HG02678 (cell line): ENCODE measurements around the gene VAV3.
"Not testable (repeated sequence)": the region's sequence is repeated elsewhere in the genome, so short reads cannot be mapped to it uniquely, and the experiment has no call there.

ENCODE experiments used
- ATAC-seq: cut with Tn5 transposase; IDR thresholded peaks from one replicate; pipeline ENCODE4 v1.9.1; 2021; ENCODE audit warnings: mild to moderate bottlenecking, moderate library complexity; ENCODE audit not compliant: unreplicated experiment

Gene VAV3, protein sequence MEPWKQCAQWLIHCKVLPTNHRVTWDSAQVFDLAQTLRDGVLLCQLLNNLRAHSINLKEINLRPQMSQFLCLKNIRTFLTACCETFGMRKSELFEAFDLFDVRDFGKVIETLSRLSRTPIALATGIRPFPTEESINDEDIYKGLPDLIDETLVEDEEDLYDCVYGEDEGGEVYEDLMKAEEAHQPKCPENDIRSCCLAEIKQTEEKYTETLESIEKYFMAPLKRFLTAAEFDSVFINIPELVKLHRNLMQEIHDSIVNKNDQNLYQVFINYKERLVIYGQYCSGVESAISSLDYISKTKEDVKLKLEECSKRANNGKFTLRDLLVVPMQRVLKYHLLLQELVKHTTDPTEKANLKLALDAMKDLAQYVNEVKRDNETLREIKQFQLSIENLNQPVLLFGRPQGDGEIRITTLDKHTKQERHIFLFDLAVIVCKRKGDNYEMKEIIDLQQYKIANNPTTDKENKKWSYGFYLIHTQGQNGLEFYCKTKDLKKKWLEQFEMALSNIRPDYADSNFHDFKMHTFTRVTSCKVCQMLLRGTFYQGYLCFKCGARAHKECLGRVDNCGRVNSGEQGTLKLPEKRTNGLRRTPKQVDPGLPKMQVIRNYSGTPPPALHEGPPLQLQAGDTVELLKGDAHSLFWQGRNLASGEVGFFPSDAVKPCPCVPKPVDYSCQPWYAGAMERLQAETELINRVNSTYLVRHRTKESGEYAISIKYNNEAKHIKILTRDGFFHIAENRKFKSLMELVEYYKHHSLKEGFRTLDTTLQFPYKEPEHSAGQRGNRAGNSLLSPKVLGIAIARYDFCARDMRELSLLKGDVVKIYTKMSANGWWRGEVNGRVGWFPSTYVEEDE

DNA sequence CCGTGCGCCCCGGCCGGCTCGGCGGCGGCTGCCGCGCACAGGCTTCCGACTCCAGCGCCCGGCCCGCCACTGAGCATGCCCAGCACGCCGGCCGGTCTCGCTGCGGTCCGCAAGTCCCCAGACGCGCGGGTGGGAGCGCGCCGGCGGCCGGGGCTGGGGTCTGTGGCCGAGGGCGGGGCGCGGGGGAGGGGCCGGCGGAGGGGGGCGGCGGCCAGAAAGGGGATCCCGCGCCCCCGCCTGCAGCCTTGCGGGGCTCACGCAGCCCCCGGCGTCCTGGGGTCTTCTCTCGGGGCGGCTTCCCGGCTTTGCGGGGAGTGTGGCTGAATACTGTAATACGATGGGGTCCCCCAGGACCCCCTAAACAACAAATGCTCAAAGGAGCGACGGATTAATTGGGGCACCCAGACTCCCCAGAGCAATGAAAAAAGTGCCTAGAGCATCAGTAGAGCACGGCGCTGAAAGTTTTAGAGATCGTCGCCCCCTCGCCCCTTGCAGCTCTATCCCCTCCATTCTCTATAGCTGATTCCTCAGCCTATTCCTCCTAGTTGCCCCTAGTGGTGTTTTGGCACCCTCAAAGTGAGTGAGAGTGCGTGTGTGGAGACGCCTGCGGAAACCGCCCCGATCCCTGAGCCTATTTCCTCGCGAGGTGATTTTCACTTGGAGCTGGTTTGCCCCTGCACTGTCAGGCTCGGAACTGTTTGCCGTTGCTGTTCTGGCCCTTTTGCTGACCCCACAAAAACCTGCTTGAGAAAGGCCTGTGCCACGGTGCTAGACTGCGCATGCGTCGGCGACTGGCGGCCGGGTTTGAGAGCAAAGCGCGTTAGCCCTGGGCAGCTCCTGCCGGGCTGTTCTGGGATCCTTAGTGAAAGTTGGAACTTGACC is at the start of gene VAV3:
Gene VAV3, minus strand, starts transcription at position 71 of the 882 bp plus-strand sequence. CDS start 311 bp downstream, outside the sequence.
- ATAC-seq, result no peak

DNA sequence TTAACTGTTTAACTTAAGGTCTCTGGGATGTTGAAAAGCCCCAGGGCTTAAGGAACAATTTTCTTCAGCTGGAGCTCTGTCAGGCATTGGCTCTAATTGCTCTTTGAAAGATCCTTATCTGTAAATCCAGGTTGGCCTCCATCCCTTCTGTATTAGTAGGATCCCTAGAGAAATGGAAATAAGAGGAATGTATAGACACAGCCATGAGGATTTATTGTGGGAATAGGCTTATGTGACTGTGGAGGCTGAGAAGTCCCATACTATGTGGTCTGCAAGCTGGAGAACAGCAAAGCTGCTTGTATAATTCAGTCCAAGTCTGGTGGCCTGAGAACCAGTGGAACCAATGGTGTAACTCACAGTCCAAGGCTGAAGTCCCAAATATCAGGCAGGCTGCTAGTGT is 47.6 kb upstream of the VAV3 start:
- ATAC-seq, result no peak

DNA sequence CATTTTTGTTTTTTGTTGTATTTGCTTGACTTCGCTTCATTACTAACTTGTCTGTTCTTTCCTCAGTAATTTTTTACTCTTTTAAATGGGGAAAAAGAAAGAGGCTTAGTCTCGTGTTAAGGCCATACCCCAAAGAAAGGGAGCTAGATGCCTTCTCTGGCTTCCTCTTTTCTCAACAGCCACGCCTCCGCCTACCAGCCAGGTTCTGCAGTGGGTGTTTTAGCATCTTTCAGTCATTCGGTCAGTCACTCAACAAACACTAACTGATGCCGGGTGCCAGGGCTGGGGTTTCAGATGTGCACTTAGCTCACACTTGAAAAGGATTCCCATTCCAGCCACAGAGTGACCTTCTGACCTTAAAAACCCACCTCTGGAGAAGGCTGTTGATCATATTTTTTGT is 46.3 kb upstream of the VAV3 start:
- ATAC-seq, result no peak

DNA sequence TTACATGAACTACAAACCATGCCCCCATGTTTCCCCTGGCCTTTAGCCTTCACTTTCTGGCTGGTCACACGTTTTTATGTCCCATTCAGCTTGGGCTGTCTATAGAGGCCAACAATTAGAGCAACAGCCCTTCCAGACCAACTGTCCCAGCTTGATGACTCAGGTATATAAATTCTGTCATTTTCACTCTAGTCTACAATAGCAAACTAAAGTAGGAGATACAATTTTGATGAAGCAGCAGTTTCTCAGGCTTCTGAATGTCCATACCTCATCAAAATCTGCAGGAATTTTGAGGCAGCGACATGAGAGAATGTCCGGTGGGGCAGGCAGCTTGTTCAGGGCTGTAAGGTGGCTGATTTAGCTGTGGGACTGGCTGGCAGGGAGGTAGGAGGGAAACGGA is 45.6 kb upstream of the VAV3 start:
- ATAC-seq, result no peak

DNA sequence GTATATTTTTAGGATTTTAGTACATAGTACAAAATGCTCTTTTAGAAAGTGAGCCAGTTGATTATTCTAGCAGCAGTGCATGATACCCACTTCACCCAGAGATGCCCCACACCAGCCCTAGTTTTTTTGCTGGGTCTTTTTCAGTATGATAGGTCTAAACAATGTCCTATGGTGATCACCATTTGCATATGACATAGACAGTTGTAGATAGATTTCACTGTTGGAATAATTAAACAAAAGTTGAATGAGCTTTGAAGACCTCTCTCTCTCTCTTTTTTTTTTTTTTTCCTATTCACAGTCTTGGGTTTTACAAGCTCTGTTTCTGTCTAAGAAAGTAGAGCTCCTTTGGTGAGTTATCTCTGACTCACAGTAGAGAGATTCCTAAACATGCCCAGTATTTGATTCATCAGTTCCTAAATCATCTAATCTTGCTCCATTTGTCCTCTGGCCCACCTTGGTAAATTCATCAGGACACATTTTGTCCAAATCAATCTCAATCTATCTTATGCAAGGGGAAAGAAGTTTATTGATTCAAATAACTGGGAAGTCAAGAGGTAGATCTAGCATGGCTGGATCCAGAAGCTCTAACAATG is 44.7 kb upstream of the VAV3 start:
- no peak for ATAC-seq

DNA sequence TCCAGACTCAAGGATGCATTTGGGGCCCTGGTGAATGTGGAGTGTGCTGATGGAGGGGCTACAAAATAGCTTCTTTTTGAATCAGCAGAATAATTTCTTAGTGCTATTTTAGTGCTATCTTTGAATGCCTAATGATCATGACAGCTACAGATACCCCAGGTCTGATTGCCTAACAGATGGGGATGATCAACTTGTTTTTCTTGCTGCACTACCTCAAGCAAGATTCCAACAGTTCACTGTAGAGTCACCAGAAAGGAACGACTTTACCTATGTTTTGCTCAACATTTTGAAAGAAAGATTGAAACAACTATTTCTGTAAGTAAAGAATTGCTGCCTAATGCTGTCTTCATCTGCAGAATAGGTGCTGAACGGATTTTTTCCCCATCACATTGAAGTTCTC is 42.6 kb upstream of the VAV3 start:
- ATAC-seq, result no peak

DNA sequence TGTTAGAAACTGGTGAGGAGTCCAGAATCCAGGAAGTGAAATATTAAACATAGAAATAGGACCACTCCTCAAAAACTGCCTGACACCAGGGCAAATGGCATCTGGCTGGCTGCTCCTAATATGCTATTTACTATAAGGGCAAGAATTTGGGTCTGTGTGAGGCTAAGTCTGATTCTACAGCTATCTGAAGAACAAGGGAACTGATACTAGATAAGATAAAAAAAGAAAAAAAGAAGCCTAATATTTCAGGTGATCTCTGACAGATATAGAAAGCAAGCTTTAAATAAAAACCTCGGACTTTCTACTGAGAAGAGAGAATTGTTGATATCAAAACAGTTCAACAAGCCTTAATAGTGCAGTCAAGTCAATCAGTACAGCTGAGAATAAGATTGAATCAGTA is 42.1 kb upstream of the VAV3 start:
- no peak for ATAC-seq

DNA sequence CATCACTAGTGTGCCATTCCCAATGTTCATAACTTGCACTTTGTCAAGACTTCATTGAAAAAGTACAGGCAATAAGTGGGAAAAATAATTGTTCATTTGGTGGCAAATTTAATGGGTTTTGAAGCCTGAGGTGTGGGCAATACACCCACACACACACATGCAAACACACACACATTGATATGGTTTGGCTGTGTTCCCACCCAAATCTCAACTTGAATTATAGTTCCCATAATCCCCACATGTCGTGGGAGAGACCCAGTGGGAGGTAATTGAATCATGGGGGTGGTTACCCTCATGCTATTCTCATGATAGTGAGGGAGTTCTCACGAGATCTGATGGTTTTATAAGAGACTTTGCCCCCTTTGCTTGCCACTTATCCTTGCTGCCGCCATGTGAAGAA is 39.9 kb upstream of the VAV3 start:
- not testable (repeated sequence) for ATAC-seq

DNA sequence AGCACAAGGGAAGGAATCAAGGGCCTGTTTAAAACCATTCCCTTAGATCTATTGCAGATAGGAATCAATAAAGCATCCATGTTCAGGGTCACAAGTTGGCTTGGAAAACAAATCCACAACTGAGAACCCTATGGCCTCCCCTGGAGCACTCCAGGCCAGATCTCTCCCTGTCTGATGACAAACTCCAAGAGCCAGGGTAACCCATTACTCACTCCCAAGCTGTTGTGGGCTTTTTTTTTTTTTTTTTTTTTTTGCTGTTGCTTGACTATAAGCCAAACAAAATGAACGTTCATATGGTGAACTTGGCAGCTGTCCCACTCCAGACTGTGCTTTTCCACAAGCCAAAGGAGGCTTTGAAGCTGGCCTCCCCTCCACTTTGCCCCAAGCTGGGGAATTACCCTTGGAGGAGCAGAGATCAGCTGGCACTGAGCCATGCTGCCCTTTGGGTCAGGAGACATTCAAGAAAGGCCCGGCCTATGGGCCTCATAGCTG is 35.7 kb upstream of the VAV3 start:
- ATAC-seq, result no peak

DNA sequence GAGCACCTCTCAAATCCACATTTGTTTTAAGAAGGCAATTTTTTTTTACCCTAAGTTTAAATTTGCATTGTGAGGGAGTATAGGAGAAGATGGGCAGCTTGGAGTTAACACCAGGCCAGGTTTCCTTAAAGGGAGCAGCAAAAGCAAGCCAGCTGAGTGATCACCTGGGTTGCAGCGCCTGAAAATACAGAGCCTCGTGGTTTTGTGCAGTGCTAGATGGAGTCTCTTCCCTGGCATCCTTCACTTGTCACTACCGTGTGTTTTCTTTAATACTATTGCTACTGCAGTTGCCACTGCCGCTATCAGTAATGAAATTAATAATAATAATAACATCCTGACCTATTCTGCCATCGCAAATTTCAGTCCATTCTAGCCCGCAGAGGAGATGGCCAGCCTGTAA is 35.2 kb upstream of the VAV3 start:
- ATAC-seq, result no peak

DNA sequence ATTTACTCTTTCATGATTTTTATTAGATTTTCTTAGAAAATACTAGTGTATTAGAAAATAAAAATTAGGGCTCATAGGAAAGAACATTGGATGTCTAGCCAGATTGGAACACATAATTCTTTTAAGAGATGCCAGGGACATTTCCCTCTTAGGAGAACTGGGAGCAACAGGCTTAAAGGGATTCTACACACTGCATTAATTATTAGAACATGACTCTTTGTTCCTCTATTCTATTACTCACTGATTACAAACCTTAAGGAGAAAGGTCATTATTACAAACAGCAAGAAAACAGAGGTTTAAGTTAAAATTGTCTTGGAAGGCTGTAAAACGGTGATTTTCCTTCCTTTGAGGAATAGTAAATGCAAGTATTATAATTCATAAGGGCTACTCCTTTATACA is 32.9 kb upstream of the VAV3 start:
- ATAC-seq, result no peak

DNA sequence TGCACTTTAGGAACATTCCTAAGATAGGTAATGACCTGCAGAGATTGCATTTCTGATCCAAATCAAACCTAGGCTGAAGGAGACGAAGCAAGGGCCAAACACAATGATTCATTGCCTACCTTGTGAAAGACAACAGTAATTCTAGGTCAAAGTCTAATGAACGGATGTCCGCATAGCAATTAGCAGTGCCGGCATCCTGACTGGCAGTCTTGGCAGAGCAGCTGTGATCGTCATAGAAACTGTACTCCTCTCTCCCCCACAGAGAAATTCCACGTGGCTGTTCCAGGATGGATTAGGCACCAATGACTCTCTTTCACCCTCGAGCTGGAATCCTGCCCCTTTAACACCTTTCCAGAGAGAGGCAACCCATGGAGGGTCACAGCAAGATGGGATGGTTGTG is 28.9 kb upstream of the VAV3 start:
- no peak for ATAC-seq

DNA sequence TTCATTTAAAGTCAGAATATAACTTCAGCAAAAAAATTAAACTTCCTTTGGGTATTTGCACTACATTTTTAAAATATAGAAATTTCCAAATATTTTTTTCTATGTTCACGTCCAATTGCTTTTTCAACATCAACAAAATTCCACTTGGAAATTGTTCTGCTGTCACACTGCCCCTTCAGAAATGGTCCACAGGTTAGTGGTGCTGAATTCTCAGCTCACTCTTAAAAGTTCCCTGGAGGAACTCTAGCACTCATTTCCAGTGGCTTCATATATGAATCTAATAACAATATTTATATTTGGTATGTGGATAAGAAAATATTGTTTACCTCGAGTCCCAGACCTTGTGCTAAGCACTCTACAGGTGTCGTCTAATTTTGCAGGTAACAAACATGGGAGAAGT is 27.4 kb upstream of the VAV3 start:
- ATAC-seq, result no peak

DNA sequence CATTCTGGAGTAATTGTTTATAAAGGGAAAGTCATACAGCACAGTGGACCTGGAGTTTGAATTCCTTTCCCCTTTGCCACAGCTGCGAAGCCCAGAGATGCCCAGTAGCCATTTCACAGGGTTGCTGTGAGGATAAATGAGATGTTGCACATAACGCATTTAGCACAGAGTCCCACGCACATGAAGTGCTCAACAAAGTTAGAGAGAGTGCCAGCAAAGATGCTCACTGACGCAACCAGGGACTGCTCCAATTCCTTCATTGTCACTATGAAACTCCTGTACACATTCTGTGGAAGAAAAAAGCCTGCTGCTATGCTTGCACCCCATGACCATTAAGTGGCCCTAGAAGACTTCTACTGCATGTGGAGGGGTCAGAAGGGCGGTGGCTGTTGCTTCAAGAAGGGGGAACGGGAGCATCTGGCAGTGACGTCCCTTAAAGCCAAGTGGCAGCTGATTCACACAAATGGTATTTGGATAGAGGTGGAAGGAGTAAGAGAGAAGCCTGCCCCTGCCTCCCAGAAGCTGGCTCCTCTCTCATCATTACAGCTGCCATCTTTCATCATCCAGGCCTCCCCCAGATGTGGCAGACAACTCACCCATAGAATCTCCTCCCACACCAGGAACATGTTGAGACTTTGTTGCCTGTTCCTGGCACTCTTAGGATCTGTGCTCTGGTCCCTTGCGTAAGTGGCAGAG is 26.5 kb upstream of the VAV3 start:
- no peak for ATAC-seq

DNA sequence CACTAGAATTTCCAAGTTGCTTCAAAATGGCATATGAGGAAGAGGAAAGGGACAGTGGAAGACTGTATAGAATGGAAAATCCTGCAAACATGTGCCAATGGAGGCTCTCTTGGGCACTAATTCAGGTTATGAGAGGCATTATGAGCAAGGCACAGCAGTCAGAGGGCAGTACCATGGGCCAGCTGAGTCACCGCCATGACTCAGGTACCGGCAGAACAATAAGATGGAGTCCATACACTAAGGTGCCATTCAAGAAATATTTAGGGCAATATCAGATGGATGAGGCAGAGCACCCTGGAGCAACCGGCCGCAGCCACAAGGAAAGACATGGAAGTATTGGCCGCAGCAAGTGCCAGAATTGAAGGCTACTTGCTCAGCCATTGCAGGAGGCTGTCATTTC is 25.6 kb upstream of the VAV3 start:
- ATAC-seq, result no peak

DNA sequence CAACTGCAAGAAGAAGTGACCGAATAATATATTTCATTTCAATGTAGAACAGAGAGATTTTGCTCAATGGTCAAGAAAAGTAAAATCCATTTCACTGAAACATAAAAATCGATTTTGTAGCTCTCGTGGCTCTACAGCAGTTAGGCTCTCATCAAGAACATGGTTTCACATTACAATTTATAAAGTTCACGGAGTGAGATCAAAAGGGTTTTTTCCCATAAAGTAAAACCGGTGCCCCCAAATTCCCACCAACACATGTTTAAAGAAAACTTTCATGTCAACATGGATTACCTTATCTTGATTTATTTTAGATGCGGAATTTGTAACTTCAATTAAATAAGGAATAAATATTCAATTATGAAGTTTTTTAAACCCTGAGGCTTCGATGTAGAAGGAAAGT is 16.3 kb upstream of the VAV3 start:
- no peak for ATAC-seq

DNA sequence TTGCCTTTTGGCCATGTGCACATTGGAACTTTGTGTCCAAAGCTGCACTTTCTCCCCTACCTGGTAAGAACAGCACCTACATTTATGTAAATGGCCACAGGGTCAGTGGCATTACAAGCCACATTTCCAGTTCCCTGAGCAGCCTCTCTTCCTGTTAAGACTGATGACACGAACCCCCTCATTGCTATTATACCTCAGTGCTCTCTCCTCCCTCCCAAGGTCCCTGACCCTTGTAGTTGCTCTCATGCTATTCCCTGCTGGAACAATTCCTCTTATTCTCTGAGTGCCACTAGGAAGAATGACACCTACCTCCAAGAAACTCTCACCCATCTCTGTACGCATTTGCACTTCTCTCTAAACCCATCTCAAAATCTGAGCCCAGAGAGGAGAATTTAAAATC is 14.9 kb upstream of the VAV3 start:
- ATAC-seq, result no peak

DNA sequence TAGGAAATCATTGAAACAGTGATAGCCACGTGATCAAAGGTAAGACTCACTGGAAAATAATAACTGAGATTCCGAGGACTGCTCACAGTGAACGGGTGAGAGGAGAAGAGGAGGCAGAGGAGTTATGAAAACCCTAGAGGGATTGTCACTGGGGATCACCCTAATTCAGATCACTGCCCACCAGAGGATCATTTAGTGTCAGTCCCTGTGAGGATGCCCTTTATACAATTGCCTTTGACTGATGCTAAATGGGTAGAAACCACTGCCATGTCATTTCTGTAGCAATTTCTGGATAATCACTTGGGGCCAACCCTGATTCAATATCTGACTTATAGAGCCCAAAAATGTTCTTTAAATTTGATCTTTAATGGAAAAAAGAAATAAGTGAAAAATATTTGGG is 14.1 kb upstream of the VAV3 start:
- no peak for ATAC-seq

DNA sequence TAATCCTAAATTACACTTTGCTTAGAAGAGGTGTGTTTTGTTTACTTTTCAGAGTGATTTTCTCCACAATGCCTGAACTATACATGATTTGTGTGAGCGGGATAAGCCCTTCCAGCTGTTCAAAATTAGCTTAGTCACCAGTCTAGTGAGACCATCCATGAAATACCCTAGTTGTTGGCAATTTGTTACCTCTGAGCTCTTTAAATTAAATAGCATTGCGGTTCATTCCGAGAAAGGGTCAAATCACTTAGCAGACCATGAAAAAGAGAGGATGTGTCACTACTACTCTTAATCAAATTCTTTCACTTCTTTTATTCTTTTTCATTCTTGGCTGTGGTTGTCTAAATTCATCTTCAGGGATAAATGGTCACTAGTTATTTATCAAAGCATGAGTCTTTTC is 11.9 kb upstream of the VAV3 start:
- no peak for ATAC-seq

DNA sequence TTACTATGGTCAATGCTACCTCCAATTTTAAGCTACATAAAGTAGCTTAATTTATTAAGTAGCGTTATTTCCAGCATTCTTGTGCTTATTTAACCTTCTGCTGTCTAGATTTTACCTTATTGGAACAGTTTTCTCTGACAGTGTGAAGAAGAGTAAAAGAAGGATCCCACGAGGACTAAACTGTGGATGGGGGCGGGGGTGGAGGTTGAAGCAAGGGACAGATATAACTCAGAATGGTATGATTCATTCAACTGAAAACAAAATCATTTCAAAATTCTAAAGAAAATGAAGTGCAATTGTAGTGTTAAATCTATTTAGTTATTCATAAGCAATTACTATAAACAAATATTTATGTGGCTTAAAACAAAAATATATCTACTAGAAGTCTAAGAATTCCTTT is 11.5 kb upstream of the VAV3 start:
- no peak for ATAC-seq
